Caco-2 (cell line): ENCODE results near the gene YWHAQ. TPM values are rescaled to one million over a fixed set of nuclear protein-coding genes. Genes with fewer than 3 reads are reported as not detected.

Experiments used
- BruUV-seq: library from RNA; stranded (reverse); fragments of 400-500 nt; replicated peaks from 2 replicates; lab custom pipeline; 2021; lab: Mats Ljungman, UMichigan
- CTCF ChIA-PET: fragments of 300-600 bp; sonication (Branson Sonifier 250); formaldehyde crosslinking; loops from one replicate; lab custom pipeline; 2022; ENCODE audit warnings: antibody characterized with exemption; lab: Charles Lee
- POLR2A ChIA-PET: fragments of 300-600 bp; sonication (Branson Sonifier 250); formaldehyde crosslinking; loops from one replicate; lab custom pipeline; 2022; ENCODE audit warnings: antibody characterized with exemption; lab: Charles Lee
- DNase-seq, 2 experiments: peaks; one replicate each; pipeline versions ENCODE4 v3.0.0 to v3.0.0-alpha.2; 2020 to 2022
- H3K27me3 ChIP-seq: replicated peaks from 2 replicates; pipeline ENCODE4 v1.6.0; 2011; ENCODE audit warnings: low read length; ENCODE audit not compliant: control insufficient read depth, insufficient read depth
- H3K36me3 ChIP-seq: 2 replicates; pipeline ENCODE4 v1.5.1; 2011; ENCODE audit warnings: low read length; ENCODE audit not compliant: control insufficient read depth, insufficient read depth
- H3K4me1 ChIP-seq: fragments of 250-450 bp; sonication (Bioruptor Pico); 2 replicates; pipeline ENCODE4 v1.5.1; 2020; ENCODE audit warnings: mild to moderate bottlenecking
- H3K4me3 ChIP-seq: 2 replicates; pipeline ENCODE4 v1.5.1; 2011; ENCODE audit warnings: low read depth, mild to moderate bottlenecking, control low read depth, low read length
- H3K9me3 ChIP-seq: fragments of 250-450 bp; sonication (Bioruptor Pico); 2 replicates; pipeline ENCODE4 v1.5.1; 2020; ENCODE audit warnings: mild to moderate bottlenecking, moderate library complexity
- H3K27ac Mint-ChIP-seq: one replicate; pipeline ENCODE4 v1.8.0; 2022; ENCODE audit warnings: mixed read lengths; ENCODE audit not compliant: unreplicated experiment
- H3K27me3 Mint-ChIP-seq: one replicate; pipeline ENCODE4 v1.8.0; 2022; ENCODE audit warnings: mixed read lengths; ENCODE audit not compliant: insufficient read depth, unreplicated experiment
- H3K36me3 Mint-ChIP-seq: one replicate; pipeline ENCODE4 v1.8.0; 2022; ENCODE audit warnings: mild to moderate bottlenecking, mixed read lengths; ENCODE audit not compliant: insufficient read depth, unreplicated experiment
- H3K4me1 Mint-ChIP-seq: one replicate; pipeline ENCODE4 v1.8.0; 2022; ENCODE audit warnings: low read depth, mixed read lengths; ENCODE audit not compliant: unreplicated experiment
- H3K4me3 Mint-ChIP-seq: one replicate; pipeline ENCODE4 v1.8.0; 2022; ENCODE audit warnings: mild to moderate bottlenecking, moderate library complexity, mixed read lengths; ENCODE audit not compliant: unreplicated experiment
- H3K9me3 Mint-ChIP-seq: one replicate; pipeline ENCODE4 v1.8.0; 2022; ENCODE audit warnings: mixed read lengths; ENCODE audit not compliant: unreplicated experiment
- intact Hi-C: fragments of 100-400 bp; cut with micrococcal nuclease; formaldehyde crosslinking; loops from one replicate; pipeline ENCODE4 v1.10.0; 2022; ENCODE audit not compliant: unreplicated experiment
- total RNA-seq: library from RNA; stranded (reverse); gene quantifications from 2 replicates; pipeline ENCODE4 v1.2.3, GENCODE V29; 2022
- TF ChIP-seq, protein P1 (sequence below), 2 experiments: fragments of 200-600 bp in 1 of 2; IDR thresholded peaks; 1 replicate in 1 of 2; 2 replicates in 1 of 2; pipeline versions ENCODE4 v1.5.1 to v1.8.0; 2011 to 2022; ENCODE audit warnings: antibody characterized with exemption in 1 of 2, control low read depth in 1 of 2, inconsistent platforms in 1 of 2, low read depth in 1 of 2, low read length in 1 of 2, mild to moderate bottlenecking in 1 of 2, moderate library complexity in 1 of 2; ENCODE audit not compliant: insufficient read depth in 1 of 2, severe bottlenecking in 1 of 2, unreplicated experiment in 1 of 2

YWHAQ gene
- total RNA-seq, 1 experiment from 2014 or later: 344 TPM

DNA sequence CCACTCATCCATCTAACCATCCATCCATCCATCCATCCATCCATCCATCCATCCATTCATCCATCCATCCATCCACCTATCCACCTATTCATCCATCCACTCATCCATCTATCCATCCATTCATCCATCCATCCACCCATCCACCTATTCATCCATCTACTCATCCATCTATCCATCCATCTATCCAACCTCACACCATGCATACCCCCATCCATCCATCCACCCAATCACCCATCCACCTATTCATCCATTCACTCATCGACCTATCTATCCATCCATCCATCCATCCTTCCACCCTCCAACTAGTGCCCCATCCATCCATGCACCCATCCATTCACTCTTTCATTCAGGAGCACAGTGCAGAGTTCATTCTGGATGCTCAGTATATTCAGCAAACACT is 21.5 kb upstream of the YWHAQ start:
- ChIA-PET POLR2A (no interaction called here), CTCF (no interaction called here)
- H3K4me1 ChIP-seq: no peaks in the 10 kb centered on the region
- H3K36me3 ChIP-seq: no peaks in the 10 kb centered on the region
- Mint-ChIP-seq H3K27ac (no peak overlapping the region), H3K9me3 (peaks cover 10% of the 10 kb centered on the region), H3K4me1 (no peaks in the 10 kb centered on the region), H3K36me3 (no peaks in the 10 kb centered on the region), H3K27me3 (peaks cover 3% of the 10 kb centered on the region), H3K4me3 (no peak overlapping the region)
- no TSS peak for BruUV-seq
- H3K27me3 ChIP-seq: no peaks in the 10 kb centered on the region
- TF ChIP-seq, protein P1, sequence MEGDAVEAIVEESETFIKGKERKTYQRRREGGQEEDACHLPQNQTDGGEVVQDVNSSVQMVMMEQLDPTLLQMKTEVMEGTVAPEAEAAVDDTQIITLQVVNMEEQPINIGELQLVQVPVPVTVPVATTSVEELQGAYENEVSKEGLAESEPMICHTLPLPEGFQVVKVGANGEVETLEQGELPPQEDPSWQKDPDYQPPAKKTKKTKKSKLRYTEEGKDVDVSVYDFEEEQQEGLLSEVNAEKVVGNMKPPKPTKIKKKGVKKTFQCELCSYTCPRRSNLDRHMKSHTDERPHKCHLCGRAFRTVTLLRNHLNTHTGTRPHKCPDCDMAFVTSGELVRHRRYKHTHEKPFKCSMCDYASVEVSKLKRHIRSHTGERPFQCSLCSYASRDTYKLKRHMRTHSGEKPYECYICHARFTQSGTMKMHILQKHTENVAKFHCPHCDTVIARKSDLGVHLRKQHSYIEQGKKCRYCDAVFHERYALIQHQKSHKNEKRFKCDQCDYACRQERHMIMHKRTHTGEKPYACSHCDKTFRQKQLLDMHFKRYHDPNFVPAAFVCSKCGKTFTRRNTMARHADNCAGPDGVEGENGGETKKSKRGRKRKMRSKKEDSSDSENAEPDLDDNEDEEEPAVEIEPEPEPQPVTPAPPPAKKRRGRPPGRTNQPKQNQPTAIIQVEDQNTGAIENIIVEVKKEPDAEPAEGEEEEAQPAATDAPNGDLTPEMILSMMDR (IDR thresholded peaks at IDR 0.05; ENCODE audit: insufficient read depth in 1 of 2, low read depth in 1 of 2, low read length in 1 of 2, severe bottlenecking in 1 of 2, unreplicated experiment in 1 of 2): no peak
- intact Hi-C loops: no loop called here
- H3K4me3 ChIP-seq: no peak overlapping the region
- H3K9me3 ChIP-seq: no peaks in the 10 kb centered on the region
- DNase-seq: no peak

DNA sequence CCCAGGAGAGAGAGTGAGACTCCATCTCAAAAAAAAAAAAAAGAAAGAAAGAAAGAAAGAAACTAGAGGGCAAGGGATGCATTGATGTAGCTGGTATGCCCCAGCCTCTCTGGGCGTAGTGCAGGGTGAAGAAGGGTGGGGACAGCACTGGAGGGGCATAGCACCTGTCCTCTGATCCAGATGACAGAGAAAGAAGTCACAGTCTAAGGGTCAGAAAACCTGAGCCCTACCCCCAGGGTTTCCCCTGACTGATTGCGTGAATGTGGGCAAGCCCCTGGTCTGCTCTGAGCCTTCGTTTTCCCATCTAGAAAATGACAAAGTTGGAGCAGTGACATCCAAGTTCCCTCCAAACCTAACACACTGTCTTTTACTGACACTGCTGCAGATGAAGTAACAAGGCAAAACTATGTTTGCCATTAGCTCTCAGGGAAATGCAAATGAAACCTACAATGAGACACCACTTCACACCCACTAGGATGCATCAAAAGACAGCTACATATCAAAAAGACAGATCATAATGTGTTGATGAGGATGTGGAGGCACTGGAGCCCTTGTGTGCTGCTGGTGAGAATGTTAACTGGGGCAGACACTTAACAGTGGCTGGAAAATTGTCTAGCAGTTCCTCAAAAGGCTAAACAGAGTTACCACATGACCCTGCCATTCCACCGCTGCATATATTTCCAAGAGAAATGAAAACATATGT is 19.5 kb upstream of the YWHAQ start:
- no TSS peak for BruUV-seq
- Histone ChIP-seq H3K36me3 (no peaks in the 10 kb centered on the region), H3K4me1 (peaks cover 6% of the 10 kb centered on the region), H3K4me3 (no peak overlapping the region), H3K9me3 (no peaks in the 10 kb centered on the region), H3K27me3 (no peaks in the 10 kb centered on the region)
- Mint-ChIP-seq H3K27me3 (peaks cover 3% of the 10 kb centered on the region), H3K4me3 (no peak overlapping the region), H3K9me3 (peaks cover 10% of the 10 kb centered on the region), H3K27ac (no peak overlapping the region), H3K4me1 (peaks cover 13% of the 10 kb centered on the region), H3K36me3 (no peaks in the 10 kb centered on the region)
- POLR2A ChIA-PET: no interaction called here
- intact Hi-C loops: no loop called here
- no peak for DNase-seq
- TF ChIP-seq, protein P1 (IDR thresholded peaks at IDR 0.05; ENCODE audit: insufficient read depth in 1 of 2, low read depth in 1 of 2, low read length in 1 of 2, severe bottlenecking in 1 of 2, unreplicated experiment in 1 of 2): no peak
- CTCF ChIA-PET: no interaction called here

DNA sequence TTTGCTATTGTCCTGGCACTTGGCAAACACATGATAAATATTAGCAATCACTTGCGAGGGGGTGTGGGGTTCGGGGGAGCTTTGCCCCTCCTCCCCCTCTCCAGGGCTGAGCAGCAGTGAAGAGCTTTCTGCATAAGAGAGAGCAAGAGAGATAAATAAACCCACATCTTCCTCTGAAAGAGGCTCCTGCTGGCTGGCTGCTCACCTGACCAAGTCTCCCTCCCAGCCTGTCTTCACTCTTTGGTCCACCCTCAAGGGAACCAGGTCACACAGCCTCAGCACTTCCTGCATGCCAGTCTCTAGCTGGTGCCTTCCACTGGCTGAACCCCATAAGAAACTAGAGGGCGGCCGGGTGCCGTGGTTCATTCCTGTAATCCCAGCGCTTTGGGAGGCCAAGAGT is 18.5 kb upstream of the YWHAQ start:
- H3K27ac Mint-ChIP-seq: no peak overlapping the region
- H3K4me3 Mint-ChIP-seq: no peak overlapping the region
- Histone ChIP-seq H3K36me3 (no peaks in the 10 kb centered on the region), H3K4me3 (no peak overlapping the region), H3K27me3 (no peaks in the 10 kb centered on the region), H3K9me3 (no peaks in the 10 kb centered on the region), H3K4me1 (peaks cover 16% of the 10 kb centered on the region)
- H3K27me3 Mint-ChIP-seq: no peaks in the 10 kb centered on the region
- H3K36me3 Mint-ChIP-seq: no peaks in the 10 kb centered on the region
- intact Hi-C loops: no loop called here
- TF ChIP-seq, protein P1 (IDR thresholded peaks at IDR 0.05; ENCODE audit: insufficient read depth in 1 of 2, low read depth in 1 of 2, low read length in 1 of 2, severe bottlenecking in 1 of 2, unreplicated experiment in 1 of 2): no peak
- no TSS peak for BruUV-seq
- H3K4me1 Mint-ChIP-seq: peaks cover 20% of the 10 kb centered on the region
- DNase-seq: no peak
- ChIA-PET CTCF (no interaction called here), POLR2A (no interaction called here)
- peaks cover 10% of the 10 kb centered on the region for H3K9me3 Mint-ChIP-seq
